Endothelial cell of umbilical vein (primary cell): ENCODE data around the gene TRAPPC10. TPM values are rescaled to one million over a fixed set of nuclear protein-coding genes. Genes with fewer than 3 reads are reported as not detected.

Source experiments
- BruUV-seq: library from RNA; stranded (reverse); fragments of 400-500 nt; replicated peaks from 2 replicates; lab custom pipeline; 2021; lab: Mats Ljungman, UMichigan
- CTCF ChIA-PET: fragments of 300-600, 350-600 bp; sonication (Branson Sonifier 250); formaldehyde crosslinking; loops from one replicate; lab custom pipeline; 2021; ENCODE audit warnings: antibody characterized with exemption, inconsistent platforms; lab: Charles Lee
- POLR2A ChIA-PET: fragments of 300-600, 350-600 bp; sonication (Branson Sonifier 250); formaldehyde crosslinking; loops from one replicate; lab custom pipeline; 2021; ENCODE audit warnings: antibody characterized with exemption, inconsistent platforms; lab: Charles Lee
- DNase-seq: peaks from one replicate; pipeline ENCODE4 v3.0.0-alpha.2; 2011; ENCODE audit warnings: low read depth, low spot score
- FAIRE-seq: peaks from 2 replicates; lab custom pipeline; 2011; peaks lifted over from hg19 to GRCh38; lab: Jason Lieb, UNC
- H2AFZ ChIP-seq: 2 replicates; pipeline ENCODE4 v1.6.0; 2012; ENCODE audit warnings: low read depth, low read length, control low read depth, inconsistent platforms
- H3K27ac ChIP-seq: 2 replicates; pipeline ENCODE4 v1.5.1; 2011; ENCODE audit warnings: low read depth, mild to moderate bottlenecking, control low read depth, low read length, moderate library complexity; ENCODE audit not compliant: insufficient read depth
- H3K27me3 ChIP-seq, 2 experiments: 2 replicates each; pipeline versions ENCODE4 v1.6.0 to v1.6.1; 2011; ENCODE audit warnings: low read length in 2 of 2, mixed read lengths in 1 of 2; ENCODE audit not compliant: control insufficient read depth in 2 of 2, insufficient read depth in 2 of 2
- H3K36me3 ChIP-seq, 2 experiments: 2 replicates in 1 of 2; 3 replicates in 1 of 2; pipeline ENCODE4 v1.5.1; 2011; ENCODE audit warnings: low read length in 2 of 2, mild to moderate bottlenecking in 1 of 2, moderate library complexity in 1 of 2; ENCODE audit not compliant: control insufficient read depth in 2 of 2, insufficient read depth in 2 of 2; ENCODE audit errors: extremely low read depth in 1 of 2
- H3K4me1 ChIP-seq: 3 replicates; pipeline ENCODE4 v1.5.1; 2011; ENCODE audit warnings: mild to moderate bottlenecking, low read length; ENCODE audit not compliant: control insufficient read depth, insufficient read depth; ENCODE audit errors: extremely low read depth
- H3K4me2 ChIP-seq: 2 replicates; pipeline ENCODE4 v1.6.1; 2011; ENCODE audit warnings: low read length, control low read depth, mixed read lengths; ENCODE audit not compliant: insufficient read depth
- H3K4me3 ChIP-seq, 3 experiments: fragments of 200-600 bp in 1 of 3; sonication (generic), shearing (Covaris generic) in 1 of 3; replicated peaks in 1 of 3; 2 replicates each; pipeline ENCODE4 v1.5.1; 2011 to 2016; ENCODE audit warnings: control low read depth in 3 of 3, low read length in 3 of 3, mild to moderate bottlenecking in 2 of 3, inconsistent platforms in 1 of 3, low read depth in 1 of 3, moderate library complexity in 1 of 3; ENCODE audit not compliant: insufficient read depth in 1 of 3
- H3K79me2 ChIP-seq: 2 replicates; pipeline ENCODE4 v1.6.0; 2012; ENCODE audit warnings: low read length, inconsistent platforms; ENCODE audit not compliant: control insufficient read depth, insufficient read depth
- H3K9ac ChIP-seq: replicated peaks from 2 replicates; pipeline ENCODE3; 2011; ENCODE audit warnings: low read length, control low read depth; ENCODE audit not compliant: insufficient read depth; ENCODE audit errors: extremely low read depth
- H3K9me1 ChIP-seq: replicated peaks from 3 replicates; pipeline ENCODE4 v1.6.0; 2011; ENCODE audit warnings: mild to moderate bottlenecking, low read length; ENCODE audit not compliant: control insufficient read depth, insufficient read depth; ENCODE audit errors: extremely low read depth
- H3K9me3 ChIP-seq: replicated peaks from 2 replicates; pipeline ENCODE4 v1.5.1; 2012; ENCODE audit warnings: low read length, inconsistent platforms; ENCODE audit not compliant: control insufficient read depth, insufficient read depth
- H4K20me1 ChIP-seq: replicated peaks from 2 replicates; pipeline ENCODE3; 2011; ENCODE audit warnings: mild to moderate bottlenecking, low read length; ENCODE audit not compliant: control insufficient read depth, insufficient read depth; ENCODE audit errors: extremely low read depth
- EZH2 ChIP-seq: IDR thresholded peaks from 2 replicates; pipeline ENCODE4 v1.6.1; 2012; ENCODE audit warnings: borderline replicate concordance, low read depth, mild to moderate bottlenecking, moderate library complexity, low read length, inconsistent platforms; ENCODE audit not compliant: severe bottlenecking
- FOS ChIP-seq: IDR thresholded peaks from 2 replicates; pipeline ENCODE4 v1.6.1; 2011; ENCODE audit warnings: mild to moderate bottlenecking, low read length, moderate library complexity, borderline replicate concordance; ENCODE audit not compliant: insufficient read depth
- GATA2 ChIP-seq: IDR thresholded peaks from 2 replicates; pipeline ENCODE4 v1.7.0; 2011; ENCODE audit warnings: low read depth, mild to moderate bottlenecking, moderate library complexity, mixed read lengths, low read length; ENCODE audit not compliant: insufficient read length, insufficient read depth
- JUN ChIP-seq: IDR thresholded peaks from 2 replicates; pipeline ENCODE4 v1.6.1; 2011; ENCODE audit warnings: borderline replicate concordance, low read depth; ENCODE audit not compliant: insufficient read length, insufficient read depth
- MYC ChIP-seq: IDR thresholded peaks from one replicate; pipeline ENCODE4 v1.6.1; 2011; ENCODE audit warnings: mild to moderate bottlenecking, low read depth, low read length
- POLR2A ChIP-seq: IDR thresholded peaks from 2 replicates; pipeline ENCODE4 v1.6.1; 2012; ENCODE audit warnings: low read depth, mild to moderate bottlenecking, control low read depth, low read length
- POLR2AphosphoS5 ChIP-seq: IDR thresholded peaks from 2 replicates; pipeline ENCODE4 v1.6.1; 2012; ENCODE audit warnings: low read depth, mild to moderate bottlenecking, control low read depth, low read length, moderate library complexity; ENCODE audit not compliant: insufficient read depth
- dilution Hi-C: fragments of 300-500 bp; cut with MboI; formaldehyde crosslinking; loops from one replicate; pipeline ENCODE4 v1.15.0; 2019; ENCODE audit warnings: low sequenced_read_pairs; ENCODE audit not compliant: extremely low pct_ligation_motif_present
- intact Hi-C: fragments of 100-400 bp; cut with micrococcal nuclease; formaldehyde crosslinking; loops from one replicate; pipeline ENCODE4 v1.10.0; 2022
- polyA plus RNA-seq, 4 experiments: library from polyadenylated mRNA; depleted of rRNA in 3 of 4; stranded (reverse) in 3 of 4; unstranded in 1 of 4; fragments of >200 nt; gene quantifications; 2 replicates each; pipeline versions ENCODE4 v1.2.1 to v1.2.3, GENCODE V29; 2011 to 2012; ENCODE audit warnings: missing spikeins in 1 of 4
- total RNA-seq: library from RNA; stranded (reverse); gene quantifications from 2 replicates; pipeline ENCODE4 v1.2.3, GENCODE V29; 2021
- TF ChIP-seq, protein P1 (sequence below), 2 donors: IDR thresholded peaks; 1 replicate in 1 of 2; 2 replicates in 1 of 2; pipeline ENCODE4 v1.5.1; 2011; ENCODE audit warnings: low read length in 2 of 2, mild to moderate bottlenecking in 2 of 2, moderate library complexity in 2 of 2, control low read depth in 1 of 2, inconsistent platforms in 1 of 2, low read depth in 1 of 2; ENCODE audit not compliant: insufficient read depth in 1 of 2; ENCODE audit errors: extremely low read depth in 1 of 2
- TF ChIP-seq, protein P2 (sequence below): IDR thresholded peaks from 2 replicates; pipeline ENCODE4 v1.6.1; 2011; ENCODE audit not compliant: insufficient read depth, insufficient read length

TRAPPC10 gene
- total and polyA plus RNA-seq, 2 donors (not counting 3 experiments of a cell fraction or from before 2014, with no cell fraction given), result 21.5 to 33.6 TPM

DNA sequence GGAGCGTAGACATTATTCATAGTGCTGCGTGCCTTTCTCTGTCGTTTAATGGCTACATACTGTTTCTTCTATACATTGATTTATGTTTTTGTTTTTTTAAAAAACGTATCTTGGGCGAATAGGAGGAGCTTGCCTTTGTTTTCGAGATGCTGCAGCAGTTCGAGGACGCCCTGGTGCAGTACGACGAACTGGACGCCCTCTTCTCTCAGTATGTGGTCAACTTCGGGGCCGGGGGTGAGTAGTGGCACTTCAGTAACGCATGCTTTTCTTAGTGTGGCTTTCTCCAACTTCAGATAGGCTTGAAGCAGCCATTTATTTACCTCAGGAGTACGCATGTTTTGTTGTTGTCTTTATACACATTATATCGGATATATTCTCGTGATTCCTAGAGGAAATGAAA is 46.9 kb downstream of the TRAPPC10 start:
- H3K4me1 ChIP-seq, result no peaks in the 10 kb centered on the region
- no peaks in the 10 kb centered on the region for H3K27me3 ChIP-seq
- H2AFZ ChIP-seq, result no peak overlapping the region
- FAIRE-seq, result no peak
- H3K36me3 ChIP-seq, result peaks cover 19 to 21% of the 10 kb centered on the region in 2 experiments
- ChIA-PET CTCF (interaction anchor here (0.8 kb wide), 1 partner anchor 21 kb away, joined by 3 read pairs; no protein-coding TSS in a partner anchor), POLR2A (no interaction called here)
- H3K9me3 ChIP-seq, result no peaks in the 10 kb centered on the region
- intact Hi-C loops, result no loop called here
- H3K9ac ChIP-seq, result no peak overlapping the region
- BruUV-seq, result no TSS peak
- H4K20me1 ChIP-seq, result no peaks in the 10 kb centered on the region
- dilution Hi-C loops, result no loop called here
- H3K79me2 ChIP-seq, result peaks cover 7% of the 10 kb centered on the region
- no peak for TF ChIP-seq EZH2
- TF ChIP-seq FOS, result no peak
- TF ChIP-seq POLR2AphosphoS5, result no peak
- TF ChIP-seq, protein P1, sequence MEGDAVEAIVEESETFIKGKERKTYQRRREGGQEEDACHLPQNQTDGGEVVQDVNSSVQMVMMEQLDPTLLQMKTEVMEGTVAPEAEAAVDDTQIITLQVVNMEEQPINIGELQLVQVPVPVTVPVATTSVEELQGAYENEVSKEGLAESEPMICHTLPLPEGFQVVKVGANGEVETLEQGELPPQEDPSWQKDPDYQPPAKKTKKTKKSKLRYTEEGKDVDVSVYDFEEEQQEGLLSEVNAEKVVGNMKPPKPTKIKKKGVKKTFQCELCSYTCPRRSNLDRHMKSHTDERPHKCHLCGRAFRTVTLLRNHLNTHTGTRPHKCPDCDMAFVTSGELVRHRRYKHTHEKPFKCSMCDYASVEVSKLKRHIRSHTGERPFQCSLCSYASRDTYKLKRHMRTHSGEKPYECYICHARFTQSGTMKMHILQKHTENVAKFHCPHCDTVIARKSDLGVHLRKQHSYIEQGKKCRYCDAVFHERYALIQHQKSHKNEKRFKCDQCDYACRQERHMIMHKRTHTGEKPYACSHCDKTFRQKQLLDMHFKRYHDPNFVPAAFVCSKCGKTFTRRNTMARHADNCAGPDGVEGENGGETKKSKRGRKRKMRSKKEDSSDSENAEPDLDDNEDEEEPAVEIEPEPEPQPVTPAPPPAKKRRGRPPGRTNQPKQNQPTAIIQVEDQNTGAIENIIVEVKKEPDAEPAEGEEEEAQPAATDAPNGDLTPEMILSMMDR (IDR thresholded peaks at IDR 0.05; ENCODE audit: extremely low read depth in 1 of 2, insufficient read depth in 1 of 2, low read depth in 1 of 2, low read length in 2 of 2), result no peak
- no peak for TF ChIP-seq JUN
- TF ChIP-seq, protein P2, sequence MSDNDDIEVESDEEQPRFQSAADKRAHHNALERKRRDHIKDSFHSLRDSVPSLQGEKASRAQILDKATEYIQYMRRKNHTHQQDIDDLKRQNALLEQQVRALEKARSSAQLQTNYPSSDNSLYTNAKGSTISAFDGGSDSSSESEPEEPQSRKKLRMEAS, result no peak
- TF ChIP-seq MYC, result no peak
- no peak for TF ChIP-seq POLR2A
- no peak for TF ChIP-seq GATA2
- DNase-seq, result no peak
- no peak overlapping the region for H3K4me2 ChIP-seq
- no peak overlapping the region for H3K4me3 ChIP-seq
- H3K9me1 ChIP-seq, result no peaks in the 10 kb centered on the region
- no peak overlapping the region for H3K27ac ChIP-seq
